ELF-1 (cell line): ENCODE data around the gene FOLR1.
A peak's percentile ranks its signal among the peaks of the same experiment; 100 is the strongest.
"Not testable (repeated sequence)": the region's sequence is repeated elsewhere in the genome, so short reads cannot be mapped to it uniquely, and the experiment has no call there.

Experiments
- DNase-seq: peaks from one replicate; pipeline ENCODE4 v3.0.0-alpha.2; 2016; ENCODE audit warnings: low read depth, low spot score

FOLR1 gene

DNA sequence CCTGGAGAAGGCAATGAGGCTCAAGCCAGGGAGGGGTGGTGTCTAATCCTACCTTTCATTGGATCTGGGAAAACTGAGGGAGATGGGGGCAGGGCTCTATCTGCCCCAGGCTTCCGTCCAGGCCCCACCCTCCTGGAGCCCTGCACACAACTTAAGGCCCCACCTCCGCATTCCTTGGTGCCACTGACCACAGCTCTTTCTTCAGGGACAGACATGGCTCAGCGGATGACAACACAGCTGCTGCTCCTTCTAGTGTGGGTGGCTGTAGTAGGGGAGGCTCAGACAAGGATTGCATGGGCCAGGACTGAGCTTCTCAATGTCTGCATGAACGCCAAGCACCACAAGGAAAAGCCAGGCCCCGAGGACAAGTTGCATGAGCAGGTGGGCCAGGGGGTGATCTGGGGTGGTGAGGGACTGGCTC, at the start of gene FOLR1:
FOLR1 (plus strand) TSS at position 180 of the 421 bp plus-strand sequence; CDS start at position 214, 34 bp downstream.
- DNase-seq: peak; percentile 94

DNA sequence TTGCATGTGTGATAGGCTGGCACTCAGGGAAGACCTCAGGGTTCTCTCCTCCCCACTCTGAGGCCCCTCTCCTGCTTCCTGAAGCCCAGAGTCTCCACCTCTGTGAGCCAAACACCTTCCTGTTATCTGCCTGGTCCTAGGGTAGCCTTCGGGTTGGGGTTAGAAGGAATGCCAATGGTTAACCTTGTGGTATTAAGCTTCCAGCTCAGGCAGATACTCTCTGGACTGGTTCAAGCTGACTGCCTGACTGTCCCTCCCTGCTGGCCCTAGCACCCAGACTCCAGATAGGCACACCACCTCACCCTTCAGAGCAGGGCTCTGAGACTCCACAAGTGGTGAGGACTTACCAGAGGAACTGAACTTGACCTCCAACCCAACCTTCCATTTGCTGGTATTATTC, 49.4 kb upstream of the FOLR1 start:
- not testable (repeated sequence) for DNase-seq

DNA sequence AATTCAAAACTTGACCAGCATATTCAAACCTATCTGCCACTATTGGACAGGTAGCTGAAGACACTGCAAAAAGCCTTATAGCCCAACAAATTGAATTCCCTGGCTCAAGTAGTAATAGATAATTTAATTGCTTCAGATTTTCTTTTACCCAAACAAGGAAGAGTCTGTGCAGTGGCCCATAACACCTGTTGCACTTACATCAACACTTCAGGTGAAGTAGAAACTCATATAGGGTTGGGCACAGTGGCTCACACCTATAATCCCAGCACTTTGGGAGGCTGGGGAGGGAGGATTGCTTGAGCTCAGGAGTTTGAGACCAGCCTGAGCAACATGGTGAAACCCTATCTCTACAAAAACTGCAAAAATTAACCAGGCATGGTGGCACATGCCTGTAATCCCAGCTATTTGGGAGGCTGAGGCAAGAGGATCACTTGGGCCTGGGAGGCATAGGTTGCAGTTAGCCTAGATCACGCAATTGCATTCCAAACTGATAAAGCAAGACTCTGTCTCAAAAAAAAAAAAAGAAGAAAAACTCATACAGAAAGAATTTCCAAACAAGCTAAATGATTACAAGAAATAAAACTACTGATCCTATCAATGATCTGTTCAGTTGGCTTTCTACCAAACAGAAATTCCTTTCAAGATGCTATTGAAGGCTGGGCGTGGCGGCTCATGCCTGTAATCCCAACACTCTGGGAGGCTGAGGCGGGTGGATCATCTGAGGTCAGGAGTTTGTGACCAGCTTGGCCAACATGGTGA, 47.0 kb upstream of the FOLR1 start:
- DNase-seq: no peak

DNA sequence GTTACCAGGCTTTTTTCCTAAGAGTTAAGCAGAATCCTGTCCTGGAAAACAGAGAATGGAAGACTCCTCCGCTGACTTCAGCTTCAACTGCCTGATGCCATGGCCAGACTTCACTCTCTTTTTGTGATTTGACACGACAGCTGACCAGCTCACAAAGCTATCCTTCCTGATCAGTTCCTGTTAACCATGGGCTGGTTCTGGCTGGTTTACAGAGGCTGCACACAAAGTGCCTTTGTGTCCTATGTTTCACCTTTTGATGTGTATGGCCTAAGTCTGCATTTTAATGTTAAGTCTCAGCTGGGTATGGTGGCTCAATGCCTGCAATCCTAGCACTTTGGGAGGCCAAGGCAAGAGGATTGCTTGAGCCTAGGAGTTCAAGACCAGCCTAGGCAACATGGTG, 45.3 kb upstream of the FOLR1 start:
- DNase-seq: no peak

DNA sequence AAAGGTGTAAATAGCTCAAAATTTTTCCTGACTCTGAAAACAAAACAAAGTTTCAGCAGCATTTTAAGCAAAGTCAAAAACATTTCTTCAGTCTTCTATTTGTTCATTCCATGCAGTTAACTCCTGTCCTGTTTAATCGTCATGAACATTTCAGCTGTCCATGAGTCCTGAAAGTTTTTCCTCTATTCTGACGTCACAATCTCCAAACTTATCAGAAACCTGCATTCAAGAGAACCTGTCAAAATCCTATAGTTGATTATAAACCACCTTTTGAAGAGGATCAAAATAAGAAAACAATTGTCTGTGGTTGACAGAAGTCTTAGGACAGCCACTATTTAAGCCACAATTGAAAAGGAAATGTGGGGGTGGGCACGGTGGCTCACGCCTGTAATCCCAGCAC, 41.1 kb upstream of the FOLR1 start:
- DNase-seq: no peak

DNA sequence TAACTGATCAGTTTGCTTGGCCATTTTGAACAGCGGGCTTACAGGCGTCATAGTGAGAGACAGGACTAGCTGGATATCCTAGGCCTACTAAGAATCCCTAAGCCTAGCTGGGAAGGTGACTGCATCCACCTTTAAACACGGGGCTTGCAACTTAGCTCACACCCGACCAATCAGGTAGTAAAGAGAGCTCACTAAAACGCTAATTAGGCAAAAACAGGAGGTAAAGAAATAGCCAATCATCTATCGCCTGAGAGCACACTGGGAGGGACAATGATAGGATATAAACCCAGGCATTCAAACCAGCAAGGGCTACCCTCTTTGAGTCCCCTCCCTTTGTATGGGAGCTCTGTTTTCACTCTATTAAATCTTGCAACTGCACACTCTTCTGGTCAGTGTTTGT, 38.1 kb upstream of the FOLR1 start:
- DNase-seq: not testable (repeated sequence)

DNA sequence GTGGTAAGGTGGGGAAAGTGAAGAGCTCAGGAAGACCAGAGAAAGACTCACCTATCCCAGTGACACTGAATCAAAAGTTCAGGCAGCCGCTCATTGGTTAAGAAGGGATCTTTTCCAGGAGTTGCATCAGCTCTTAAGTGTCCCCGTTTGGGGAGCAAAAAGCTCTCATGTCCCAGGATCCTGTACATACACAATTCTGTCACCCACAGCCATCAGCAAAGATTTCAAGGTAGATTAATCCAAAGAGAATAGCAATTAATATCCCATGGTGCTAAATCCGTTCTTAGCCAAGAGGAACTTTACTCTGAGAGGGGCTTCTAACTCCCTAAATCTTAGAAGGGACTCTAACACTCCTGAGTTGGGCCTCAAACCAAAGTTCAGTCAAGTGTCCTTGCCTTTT, 37.1 kb upstream of the FOLR1 start:
- no peak for DNase-seq

DNA sequence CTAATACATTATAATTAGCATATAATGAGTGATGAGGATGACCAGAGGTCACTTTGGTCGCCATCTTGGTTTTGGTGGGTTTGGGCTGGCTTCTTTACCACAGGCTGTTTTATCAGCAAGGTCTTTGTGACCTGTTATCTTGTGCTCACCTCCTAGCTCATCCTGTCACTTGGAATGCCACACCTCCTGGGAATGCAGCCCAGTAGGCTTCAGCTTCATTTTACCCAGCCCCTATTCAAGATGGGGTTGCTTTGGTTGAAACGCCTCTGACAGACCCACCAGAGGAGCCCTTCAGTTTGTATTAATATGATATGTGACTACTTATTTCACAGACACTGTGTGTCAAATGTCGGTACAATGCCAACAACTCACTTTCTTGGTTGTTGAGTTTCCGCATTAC, 36.2 kb upstream of the FOLR1 start:
- no peak for DNase-seq

DNA sequence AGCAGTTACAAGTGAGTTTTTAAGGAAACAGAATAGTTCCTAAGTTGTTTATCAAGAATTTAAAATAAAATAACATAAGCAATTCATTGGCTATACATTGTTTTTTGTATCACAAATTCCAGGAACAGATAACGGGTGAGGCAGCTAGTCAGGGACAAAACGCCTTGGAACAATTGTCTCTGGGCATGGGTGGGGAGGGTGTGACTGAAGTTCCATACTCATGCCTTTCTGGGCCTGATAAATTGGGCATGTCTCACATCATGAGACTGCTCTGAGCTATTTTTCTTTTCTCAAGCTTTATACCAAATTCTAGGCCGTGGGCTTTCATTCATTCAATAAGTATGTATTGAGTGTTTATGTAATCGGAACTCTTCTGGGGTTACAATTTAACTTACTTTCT, 34.8 kb upstream of the FOLR1 start:
- DNase-seq: no peak

DNA sequence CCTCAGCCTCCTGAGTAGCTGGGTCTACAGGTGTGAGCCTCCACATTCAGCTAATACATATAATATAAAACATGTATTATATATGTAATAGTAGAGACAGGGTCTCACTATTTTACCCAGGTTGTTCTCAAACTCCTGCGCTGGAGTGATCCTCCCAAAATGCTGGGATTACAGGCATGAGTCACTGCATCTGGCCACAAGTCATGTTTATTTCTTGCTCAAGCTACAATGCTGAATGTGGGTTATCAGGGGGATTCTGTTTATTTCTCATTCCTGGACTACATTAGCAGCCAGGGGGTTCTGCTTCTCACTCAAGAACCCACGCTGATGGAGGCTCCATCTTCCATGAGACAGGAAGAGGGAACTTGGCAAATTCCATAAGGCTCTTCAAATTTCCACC, 31.6 kb upstream of the FOLR1 start:
- no peak for DNase-seq

DNA sequence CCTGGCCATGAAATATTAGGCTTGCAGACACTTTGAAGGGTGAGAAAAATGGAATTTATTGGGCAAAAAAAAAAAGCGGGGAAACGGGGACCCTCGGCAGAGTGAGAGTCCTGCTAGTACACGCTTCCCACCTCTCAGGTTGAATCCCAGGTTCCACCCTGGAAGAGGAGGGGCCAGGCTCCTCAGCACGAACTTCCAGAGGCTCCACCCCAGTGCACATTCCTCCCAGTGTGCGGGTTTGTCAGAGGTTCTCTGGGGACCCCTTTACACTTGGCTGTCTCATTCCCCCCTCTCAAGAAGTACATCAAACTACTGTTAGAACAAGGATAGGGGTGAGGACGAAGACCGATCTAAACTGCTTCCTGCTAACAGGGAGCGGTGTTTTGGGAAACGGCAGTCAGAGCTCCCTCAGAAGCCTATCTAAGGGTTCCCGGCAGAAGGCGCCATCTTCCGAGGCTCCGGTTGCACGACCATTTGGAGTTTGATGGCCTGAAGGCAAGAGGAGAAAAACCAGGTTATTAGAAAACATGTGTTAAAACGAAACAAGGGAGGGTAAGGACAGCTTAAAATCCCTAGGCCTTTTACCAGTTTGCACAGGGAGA, 28.9 kb upstream of the FOLR1 start:
- DNase-seq: peak; percentile 6

DNA sequence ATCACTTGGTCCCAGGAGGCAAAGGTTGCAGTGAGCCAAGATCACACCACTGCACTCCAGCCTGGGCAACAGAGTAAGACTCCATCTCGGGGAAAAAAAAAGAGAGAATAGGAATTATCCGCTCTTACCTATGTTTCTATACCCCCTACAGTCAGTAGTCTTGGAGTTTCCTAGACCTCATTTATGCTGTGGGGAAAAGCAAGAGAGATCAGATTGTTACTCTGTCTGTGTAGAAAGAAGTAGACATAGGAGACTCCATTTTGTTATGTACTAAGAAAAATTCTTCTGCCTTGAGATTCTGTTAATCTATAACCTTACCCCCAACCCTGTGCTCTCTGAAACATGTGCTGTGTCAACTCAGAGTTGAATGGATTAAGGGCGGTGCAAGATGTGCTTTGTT, 27.8 kb upstream of the FOLR1 start:
- not testable (repeated sequence) for DNase-seq

DNA sequence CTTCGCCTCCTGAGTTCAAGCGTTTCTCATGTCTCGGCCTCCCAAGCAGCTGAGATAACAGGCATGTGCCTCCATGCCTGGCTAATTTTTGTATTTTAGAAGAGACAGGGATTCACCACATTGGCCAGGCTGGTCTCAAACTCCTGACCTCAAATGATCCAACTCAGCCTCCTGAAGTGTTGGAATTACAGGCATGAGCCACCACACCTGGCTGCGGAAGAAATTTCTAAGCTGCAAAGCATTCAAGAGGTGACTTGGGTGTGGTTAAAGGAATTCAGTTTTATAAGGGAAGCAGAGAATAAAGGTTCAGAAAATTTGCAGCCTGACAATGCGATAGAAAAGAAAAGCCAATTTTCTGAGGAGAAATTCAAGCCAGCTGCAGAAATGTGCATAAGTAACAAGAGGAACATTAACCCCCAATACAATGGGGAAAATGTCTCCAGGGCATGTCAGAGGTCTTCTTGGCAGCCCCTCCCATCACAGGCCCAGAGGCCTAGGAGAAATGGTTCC, 22.8 kb upstream of the FOLR1 start:
- not testable (repeated sequence) for DNase-seq

DNA sequence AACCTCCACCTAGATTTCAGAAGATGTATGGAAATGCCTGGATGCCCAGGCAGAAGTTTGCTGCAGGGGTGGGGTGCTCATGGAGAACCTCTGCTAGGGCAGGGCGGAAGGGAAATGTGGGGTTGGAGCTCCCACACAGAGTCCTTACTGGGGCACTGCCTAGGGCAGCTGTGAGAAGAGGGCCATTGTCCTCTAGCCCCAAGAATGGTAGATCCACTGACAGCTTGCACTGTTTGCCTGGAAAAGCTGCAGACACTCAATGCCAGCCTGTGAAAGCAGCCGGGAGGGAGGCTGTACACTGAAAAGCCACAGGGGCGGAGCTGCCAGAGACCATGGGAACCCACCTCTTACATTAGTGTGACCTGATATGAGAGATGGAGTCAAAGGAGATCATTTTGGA, 22.2 kb upstream of the FOLR1 start:
- DNase-seq: not testable (repeated sequence)

DNA sequence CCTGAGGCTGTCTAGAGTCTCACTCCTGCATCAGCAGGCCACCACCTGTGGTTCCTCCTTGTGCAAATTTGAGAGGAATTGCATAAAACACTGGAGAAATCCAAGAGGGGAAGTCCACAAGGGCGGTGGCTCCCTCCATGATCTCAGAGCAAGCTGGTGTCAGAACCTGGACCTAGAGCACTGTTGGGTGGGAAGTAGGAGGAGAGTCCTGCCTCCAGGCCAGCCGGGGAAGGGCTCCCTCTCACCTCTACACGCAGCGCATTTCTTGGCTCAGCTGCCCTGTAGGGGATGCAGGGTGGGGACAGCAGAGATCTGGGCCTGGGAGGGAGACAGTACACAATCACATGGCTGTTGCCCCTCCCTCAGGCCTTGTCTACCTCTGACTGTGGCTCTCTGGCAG, 19.9 kb upstream of the FOLR1 start:
- DNase-seq: not testable (repeated sequence)

DNA sequence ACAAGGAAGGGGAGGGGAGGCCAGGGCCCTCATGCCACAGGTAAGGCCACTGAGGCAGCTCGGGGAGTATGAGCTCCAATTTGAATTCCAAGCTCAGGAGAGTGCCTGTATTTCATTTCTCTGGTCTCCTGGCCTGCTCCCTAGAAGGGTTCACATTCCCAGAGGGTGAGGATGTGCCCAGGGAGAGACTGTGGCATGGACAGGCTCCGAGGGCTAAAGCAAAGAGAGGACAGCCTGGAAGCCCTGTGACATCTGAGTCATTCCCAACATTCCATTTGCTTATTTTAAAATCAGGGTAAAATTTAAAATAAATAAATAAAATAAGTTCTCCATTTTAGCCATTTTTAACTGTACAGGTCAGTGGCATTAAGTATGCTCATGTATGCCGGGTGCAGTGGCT, 18.6 kb upstream of the FOLR1 start:
- DNase-seq: no peak

DNA sequence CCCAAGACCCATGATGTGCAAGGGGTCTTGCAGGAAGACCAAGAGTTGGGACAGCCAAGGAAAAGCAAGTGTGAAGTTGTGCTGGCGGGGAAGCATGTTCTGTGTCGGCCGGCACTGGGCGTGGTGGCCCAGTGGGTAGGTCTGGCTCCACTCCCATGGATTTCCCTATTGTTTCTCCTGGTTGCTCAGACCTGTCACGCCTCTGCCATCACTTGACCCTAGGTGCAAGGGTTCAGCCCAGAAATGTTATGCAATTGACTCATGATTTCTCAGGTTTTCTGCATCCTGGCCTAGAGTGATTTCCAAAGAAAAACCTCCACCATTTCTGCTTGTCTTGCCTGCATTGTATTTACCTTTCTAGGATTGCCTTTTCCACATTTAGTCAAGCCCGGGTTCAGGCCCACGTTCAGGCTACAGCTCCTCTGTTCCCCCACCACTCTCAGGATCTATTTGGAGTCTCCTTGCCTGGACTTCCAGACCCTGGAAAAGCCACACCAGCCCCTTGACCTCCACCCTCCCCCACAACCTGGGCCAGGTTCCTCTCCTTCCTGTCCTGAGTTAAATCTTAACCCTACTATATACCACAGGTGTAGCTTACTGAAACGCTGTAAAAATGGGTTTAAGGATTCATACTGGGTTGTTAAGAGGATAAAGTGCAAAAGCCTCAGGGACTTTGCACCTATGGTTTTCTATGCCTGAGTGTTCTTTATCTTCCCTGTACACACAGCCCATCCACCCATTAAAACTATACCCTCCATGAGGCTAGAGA, 17.5 kb upstream of the FOLR1 start:
- no peak for DNase-seq

DNA sequence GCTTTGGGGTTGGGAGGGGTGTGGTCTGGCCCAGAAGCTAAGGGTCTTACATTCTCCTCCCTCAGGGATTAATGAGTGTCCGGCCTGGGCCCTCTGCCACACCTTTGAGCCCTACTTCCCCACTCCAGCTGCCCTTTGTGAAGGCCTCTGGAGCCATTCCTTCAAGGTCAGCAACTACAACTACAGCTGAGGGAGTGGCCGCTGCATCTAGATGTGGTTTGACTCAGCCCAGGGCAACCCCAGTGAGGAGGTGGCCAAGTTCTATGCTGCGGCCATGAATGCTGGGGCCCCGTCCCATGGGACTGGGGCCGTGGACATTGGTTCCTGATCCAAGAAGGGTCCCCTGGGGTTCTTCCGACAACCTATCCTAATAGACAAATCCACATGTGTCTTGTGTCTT, 14.3 kb upstream of the FOLR1 start:
- no peak for DNase-seq

DNA sequence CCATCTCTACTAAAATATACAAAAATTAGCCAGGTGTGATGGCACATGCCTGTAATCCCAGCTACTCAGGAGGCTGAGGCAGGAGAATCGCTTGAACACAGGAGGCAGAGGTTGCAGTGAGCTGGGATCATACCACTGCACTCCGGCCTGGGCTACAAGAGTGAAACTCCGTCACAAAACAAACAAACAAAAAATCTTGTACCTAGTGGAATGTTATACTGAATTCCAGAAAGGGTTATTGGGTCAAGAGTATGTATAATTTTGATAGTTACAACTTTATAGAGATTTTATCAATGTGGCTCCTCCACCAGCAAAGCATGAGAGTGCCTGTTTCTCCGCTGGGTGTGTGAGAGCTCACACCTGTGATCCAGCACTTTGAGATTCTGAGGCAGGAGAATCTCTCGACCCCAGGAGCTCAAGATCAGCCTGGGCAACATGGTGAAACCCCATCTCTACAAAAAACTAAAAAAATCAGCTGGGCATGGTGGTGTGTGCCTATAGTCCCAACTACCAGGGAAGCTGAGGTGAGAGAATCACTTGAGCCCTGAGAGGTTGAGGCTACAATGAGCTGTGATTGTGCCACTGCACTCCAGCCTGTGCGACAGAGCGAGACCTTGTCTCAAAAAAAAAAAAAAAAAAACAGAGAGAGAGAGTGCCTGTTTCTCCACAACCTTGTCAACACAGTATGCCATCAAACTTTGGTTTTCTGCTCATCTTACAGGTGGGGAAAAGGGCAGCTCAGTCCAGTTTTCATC, 12.7 kb upstream of the FOLR1 start:
- no peak for DNase-seq

DNA sequence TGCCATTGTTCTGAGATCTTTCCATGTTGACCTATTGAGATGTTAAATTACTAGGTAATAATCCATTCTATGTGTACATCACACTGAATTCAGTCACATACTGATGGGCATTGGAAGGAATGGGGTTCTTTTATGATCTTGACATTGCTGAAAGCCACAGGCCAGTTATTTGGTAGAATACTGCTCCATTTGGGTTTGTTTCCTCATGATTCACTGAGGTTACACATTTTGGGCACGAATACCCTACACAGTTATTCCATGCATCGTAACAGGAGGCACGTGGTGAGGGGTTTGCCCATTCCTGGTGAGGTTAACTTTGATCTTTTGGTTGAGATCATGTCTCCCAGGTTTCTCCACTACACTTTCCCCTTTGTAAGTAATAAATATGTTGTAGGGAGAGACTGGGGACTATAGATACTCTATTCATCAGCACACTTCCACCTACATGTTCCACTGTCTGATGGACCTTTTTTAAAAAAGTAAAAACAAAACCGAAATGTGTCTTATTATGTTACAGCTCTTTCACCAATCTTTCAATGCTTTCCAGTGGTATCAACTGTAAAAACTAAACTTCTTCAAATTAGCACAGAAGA, 12.0 kb upstream of the FOLR1 start:
- no peak for DNase-seq

DNA sequence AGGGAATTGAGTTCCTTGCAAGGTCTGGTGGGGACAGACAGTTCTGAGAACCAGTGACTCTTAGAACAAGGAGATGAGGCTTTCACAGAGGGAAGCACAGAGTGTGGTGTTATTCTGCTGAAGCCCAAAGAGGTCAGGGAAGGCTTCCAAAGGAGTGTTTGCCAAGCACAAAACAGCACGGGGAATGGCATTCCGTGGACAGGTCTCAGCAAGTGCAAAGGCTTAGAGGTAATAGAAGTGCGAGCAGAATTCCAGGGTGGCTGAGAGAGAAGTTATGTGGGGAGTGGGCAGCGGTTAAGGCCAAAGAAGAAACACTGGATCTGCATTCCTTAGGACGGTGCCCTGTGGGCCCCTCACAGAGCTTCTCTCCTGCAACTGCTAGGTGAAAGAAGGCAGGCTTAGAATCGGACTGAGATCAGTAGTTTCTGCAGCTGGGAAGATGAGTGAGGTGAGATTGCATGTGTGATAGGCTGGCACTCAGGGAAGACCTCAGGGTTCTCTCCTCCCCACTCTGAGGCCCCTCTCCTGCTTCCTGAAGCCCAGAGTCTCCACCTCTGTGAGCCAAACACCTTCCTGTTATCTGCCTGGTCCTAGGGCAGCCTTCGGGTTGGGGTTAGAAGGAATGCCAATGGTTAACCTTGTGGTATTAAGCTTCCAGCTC, 10.9 kb upstream of the FOLR1 start:
- DNase-seq: not testable (repeated sequence)
